H1 (cell line): ENCODE results near the gene SCNN1B. TPM values are rescaled to one million over a fixed set of nuclear protein-coding genes. Genes with fewer than 3 reads are reported as not detected.

Experiments
- CTCF ChIA-PET: fragments of 300-600 bp; sonication (Branson Sonifier 250); formaldehyde crosslinking; loops from one replicate; lab custom pipeline; 2021; ENCODE audit not compliant: partially characterized antibody; lab: Charles Lee
- POLR2A ChIA-PET: fragments of 300-600 bp; sonication (Branson Sonifier 250); formaldehyde crosslinking; loops from one replicate; lab custom pipeline; 2021; ENCODE audit warnings: inconsistent platforms; ENCODE audit not compliant: partially characterized antibody; lab: Charles Lee
- DNase-seq, 2 experiments: peaks; one replicate each; pipeline versions ENCODE4 v3.0.0 to v3.0.0-alpha.2; 2010 to 2022; ENCODE audit warnings: low spot score in 2 of 2, low read depth in 1 of 2, mixed read lengths in 1 of 2
- FAIRE-seq: peaks from 2 replicates; lab custom pipeline; 2011; peaks lifted over from hg19 to GRCh38; lab: Jason Lieb, UNC
- H2AFZ ChIP-seq: 2 replicates; pipeline ENCODE4 v1.8.1; 2012; ENCODE audit warnings: low read length, inconsistent platforms
- H2AK5ac ChIP-seq: 2 replicates; pipeline ENCODE4 v1.6.1; 2013; ENCODE audit warnings: low read depth, low read length
- H2BK120ac ChIP-seq: replicated peaks from 2 replicates; pipeline ENCODE3; 2013; ENCODE audit warnings: low read depth, low read length, inconsistent platforms
- H2BK12ac ChIP-seq: 2 replicates; pipeline ENCODE4 v1.6.1; 2013; ENCODE audit warnings: low read depth, low read length
- H2BK15ac ChIP-seq: 2 replicates; pipeline ENCODE4 v1.6.1; 2013; ENCODE audit warnings: low read length
- H2BK20ac ChIP-seq: 2 replicates; pipeline ENCODE4 v1.6.1; 2013; ENCODE audit warnings: low read length
- H2BK5ac ChIP-seq: 2 replicates; pipeline ENCODE4 v1.6.1; 2013; ENCODE audit warnings: low read depth, low read length
- H3K14ac ChIP-seq: 2 replicates; pipeline ENCODE4 v1.6.1; 2013; ENCODE audit warnings: inconsistent platforms; ENCODE audit not compliant: insufficient read length
- H3K18ac ChIP-seq: 2 replicates; pipeline ENCODE4 v1.6.1; 2013; ENCODE audit warnings: low read length; ENCODE audit errors: extremely low read depth
- H3K23ac ChIP-seq: 2 replicates; pipeline ENCODE4 v1.6.1; 2013; ENCODE audit warnings: inconsistent platforms; ENCODE audit not compliant: insufficient read length
- H3K23me2 ChIP-seq: 2 replicates; pipeline ENCODE4 v1.6.1; 2013; ENCODE audit warnings: low read depth, low read length
- H3K27ac ChIP-seq: 2 replicates; pipeline ENCODE4 v1.6.1; 2011; ENCODE audit warnings: low read depth, low read length, inconsistent platforms
- H3K27me3 ChIP-seq, 4 experiments: replicated peaks in 1 of 4; 1 replicate in 1 of 4; 2 replicates in 3 of 4; pipeline versions ENCODE4 v1.6.1 to v1.8.1; 2011 to 2013; ENCODE audit warnings: low read length in 3 of 4, mild to moderate bottlenecking in 3 of 4, inconsistent platforms in 2 of 4, mixed read lengths in 2 of 4, moderate library complexity in 1 of 4; ENCODE audit not compliant: control insufficient read depth in 3 of 4, insufficient read depth in 3 of 4; ENCODE audit errors: extremely low read depth in 1 of 4
- H3K36me3 ChIP-seq, 4 experiments: 2 replicates each; pipeline versions ENCODE4 v1.6.1 to v1.8.1; 2011 to 2013; ENCODE audit warnings: mild to moderate bottlenecking in 4 of 4, low read length in 3 of 4, moderate library complexity in 2 of 4, control low read depth in 1 of 4, inconsistent platforms in 1 of 4; ENCODE audit not compliant: insufficient read depth in 4 of 4, control insufficient read depth in 2 of 4
- H3K4ac ChIP-seq: replicated peaks from 2 replicates; pipeline ENCODE3; 2013; ENCODE audit warnings: low read length, low read depth, mixed read lengths, inconsistent platforms; ENCODE audit not compliant: insufficient read length
- H3K4me1 ChIP-seq, 4 experiments: replicated peaks in 1 of 4; 1 replicate in 1 of 4; 2 replicates in 3 of 4; pipeline versions ENCODE4 v1.6.1 to v1.8.1; 2011 to 2013; ENCODE audit warnings: low read length in 3 of 4, inconsistent platforms in 2 of 4, mixed read lengths in 1 of 4; ENCODE audit not compliant: insufficient read depth in 4 of 4, control insufficient read depth in 3 of 4
- H3K4me2 ChIP-seq, 2 experiments: 2 replicates each; pipeline versions ENCODE4 v1.6.1 to v1.8.1; 2011 to 2013; ENCODE audit warnings: low read depth in 2 of 2, low read length in 2 of 2, control low read depth in 1 of 2, inconsistent platforms in 1 of 2, mild to moderate bottlenecking in 1 of 2; ENCODE audit not compliant: insufficient read depth in 1 of 2
- H3K4me3 ChIP-seq, 4 experiments: fragments of 200-600, 300-600 bp in 1 of 4; sonication (generic), shearing (Covaris generic), sonication (Bioruptor Twin) in 1 of 4; 2 replicates each; pipeline versions ENCODE4 v1.5.1 to v1.8.1; 2011 to 2016; ENCODE audit warnings: low read length in 4 of 4, low read depth in 3 of 4, control low read depth in 2 of 4, inconsistent platforms in 2 of 4, mild to moderate bottlenecking in 2 of 4, mixed read lengths in 1 of 4, moderate library complexity in 1 of 4; ENCODE audit not compliant: insufficient read depth in 2 of 4; ENCODE audit errors: extremely low read depth in 1 of 4
- H3K56ac ChIP-seq: replicated peaks from 2 replicates; pipeline ENCODE3; 2013; ENCODE audit warnings: low read depth, mild to moderate bottlenecking, mixed read lengths, low read length, inconsistent platforms; ENCODE audit not compliant: insufficient read length
- H3K79me1 ChIP-seq: 2 replicates; pipeline ENCODE4 v1.6.1; 2013; ENCODE audit warnings: low read depth, low read length, control low read depth
- H3K79me2 ChIP-seq, 2 experiments: 2 replicates each; pipeline versions ENCODE4 v1.6.1 to v1.8.1; 2012 to 2013; ENCODE audit warnings: low read length in 2 of 2, mild to moderate bottlenecking in 2 of 2, inconsistent platforms in 1 of 2; ENCODE audit not compliant: insufficient read depth in 2 of 2, control insufficient read depth in 1 of 2
- H3K9ac ChIP-seq, 4 experiments: replicated peaks in 1 of 4; 1 replicate in 1 of 4; 2 replicates in 3 of 4; pipeline versions ENCODE4 v1.6.1 to v1.8.1; 2011 to 2013; ENCODE audit warnings: low read depth in 3 of 4, low read length in 3 of 4, control low read depth in 2 of 4, mild to moderate bottlenecking in 2 of 4, moderate library complexity in 2 of 4, inconsistent platforms in 1 of 4; ENCODE audit errors: extremely low read depth in 1 of 4
- H3K9me3 ChIP-seq, 2 experiments: 2 replicates each; pipeline versions ENCODE4 v1.6.1 to v1.8.1; 2012 to 2013; ENCODE audit warnings: mild to moderate bottlenecking in 2 of 2, moderate library complexity in 2 of 2, control low read depth in 1 of 2, inconsistent platforms in 1 of 2, low read depth in 1 of 2, low read length in 1 of 2, mixed read lengths in 1 of 2; ENCODE audit not compliant: insufficient read depth in 2 of 2
- H4K20me1 ChIP-seq, 2 experiments: replicated peaks in 1 of 2; 2 replicates each; pipeline versions ENCODE3 to v1.8.1; 2011 to 2013; ENCODE audit warnings: inconsistent platforms in 2 of 2, low read length in 2 of 2, mild to moderate bottlenecking in 1 of 2; ENCODE audit not compliant: insufficient read depth in 2 of 2, control insufficient read depth in 1 of 2
- H4K5ac ChIP-seq: 2 replicates; pipeline ENCODE4 v1.6.1; 2013; ENCODE audit warnings: low read length, low read depth, mixed read lengths, inconsistent platforms; ENCODE audit not compliant: insufficient read length
- H4K8ac ChIP-seq: 2 replicates; pipeline ENCODE4 v1.8.0; 2013; ENCODE audit warnings: mild to moderate bottlenecking, moderate library complexity, low read length, inconsistent platforms; ENCODE audit not compliant: insufficient read depth; ENCODE audit errors: extremely low read depth
- H4K91ac ChIP-seq: replicated peaks from 2 replicates; pipeline ENCODE3; 2013; ENCODE audit warnings: low read length, mixed read lengths, inconsistent platforms; ENCODE audit not compliant: insufficient read length
- ASH2L ChIP-seq: fragments of 200-600, 300-600 bp; sonication (generic); IDR thresholded peaks from one replicate; pipeline ENCODE4 v1.7.1; 2017; ENCODE audit warnings: low read length
- CHD1 ChIP-seq: IDR thresholded peaks from 2 replicates; pipeline ENCODE4 v1.6.1; 2012; ENCODE audit warnings: low read depth, low read length, improper control_type of control experiment
- CHD2 ChIP-seq: IDR thresholded peaks from 2 replicates; pipeline ENCODE4 v1.6.1; 2012; ENCODE audit warnings: low read length, improper control_type of control experiment
- EZH2 ChIP-seq: fragments of 200-600 bp; sonication (generic); IDR thresholded peaks from 2 replicates; pipeline ENCODE4 v1.7.1; 2012; ENCODE audit warnings: low read depth, mild to moderate bottlenecking, moderate library complexity, low read length, inconsistent platforms; ENCODE audit not compliant: severe bottlenecking
- MAX ChIP-seq: IDR thresholded peaks from 2 replicates; pipeline ENCODE4 v1.6.1; 2012; ENCODE audit warnings: inconsistent platforms
- POLR2A ChIP-seq, 2 experiments: IDR thresholded peaks; 1 replicate in 1 of 2; 2 replicates in 1 of 2; pipeline ENCODE4 v1.6.1; 2011; ENCODE audit warnings: low read depth in 2 of 2, low read length in 2 of 2, mild to moderate bottlenecking in 2 of 2; ENCODE audit errors: control extremely low read depth in 1 of 2
- RAD21 ChIP-seq, 2 experiments: IDR thresholded peaks in 1 of 2; conservative IDR thresholded peaks in 1 of 2; 2 replicates each; pipeline ENCODE4 v1.6.1; 2011; ENCODE audit warnings: low read depth in 2 of 2, low read length in 2 of 2, improper control_type of control experiment in 1 of 2, inconsistent platforms in 1 of 2, mild to moderate bottlenecking in 1 of 2, moderate library complexity in 1 of 2
- SIX5 ChIP-seq: IDR thresholded peaks from 2 replicates; pipeline ENCODE4 v1.6.1; 2011; ENCODE audit warnings: mild to moderate bottlenecking, low read depth, low read length
- TEAD4 ChIP-seq: IDR thresholded peaks from 2 replicates; pipeline ENCODE4 v1.6.1; 2012; ENCODE audit warnings: low read depth, low read length, inconsistent platforms, mixed read lengths
- USF2 ChIP-seq: IDR thresholded peaks from 2 replicates; pipeline ENCODE4 v1.6.1; 2011; ENCODE audit warnings: low read length, improper control_type of control experiment
- WGBS, 2 experiments: shearing (Covaris generic) in 1 of 2; methylation state at CpG; one replicate each; pipeline versions ENCODE4 v1.1.6 to v1.1.7; 2013 to 2015; ENCODE audit warnings: low lambda C conversion rate in 2 of 2, mixed read lengths in 2 of 2, inconsistent platforms in 1 of 2, low coverage in 1 of 2, missing lambda C conversion rate in 1 of 2; ENCODE audit not compliant: insufficient replicate concordance in 2 of 2, insufficient coverage in 1 of 2, insufficient read length in 1 of 2; ENCODE audit errors: extremely low coverage in 1 of 2, missing lambda C conversion rate in 1 of 2; 5-methylcytosine and 5-hydroxymethylcytosine counted together
- polyA plus RNA-seq, 7 experiments: library from polyadenylated mRNA; depleted of rRNA in 3 of 7; stranded (reverse) in 5 of 7; unstranded in 2 of 7; fragments of >200 nt in 5 of 7; fragments of 200-250 nt in 2 of 7; gene quantifications; 1 replicate in 5 of 7; 2 replicates in 1 of 7; 4 replicates in 1 of 7; pipeline versions ENCODE4 v1.2.1 to v1.2.3, GENCODE V29; 2011 to 2013; ENCODE audit warnings: missing spikeins in 2 of 7, mixed read lengths in 2 of 7
- total RNA-seq: library from RNA; stranded (reverse); fragmentation: NEBNext Ultra II Directional; extraction: Animal tissue kit (Norgen Biotek cat#: 25700); gene quantifications from 2 replicates; pipeline ENCODE4 v1.2.1, GENCODE V29; 2021

Gene SCNN1B
- total and polyA plus RNA-seq, 2 of the 8 experiments (the other 6 are each of a cell fraction or from before 2014, with no cell fraction given), result 0.20 to 0.95 TPM

DNA sequence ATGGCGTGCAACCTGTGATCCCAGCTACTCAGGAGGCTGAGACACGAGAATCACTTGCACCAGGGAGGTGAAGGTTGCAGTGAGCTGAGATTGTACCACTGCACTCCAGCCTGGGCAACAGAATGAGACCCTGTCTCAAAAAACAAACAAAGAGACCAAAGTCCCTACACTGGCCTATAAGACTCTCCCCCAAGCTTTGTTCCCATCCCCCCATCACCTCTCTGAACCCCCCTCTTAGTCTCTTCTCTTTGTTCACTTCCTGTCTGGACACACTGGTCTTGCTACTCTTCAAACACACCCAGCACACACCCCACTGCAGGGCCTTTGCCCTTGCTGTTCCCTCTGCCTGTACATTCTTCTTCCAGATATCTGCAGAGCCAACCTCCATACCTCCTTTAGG is 7.8 kb upstream of the SCNN1B start:
- Histone ChIP-seq H4K91ac (no peak overlapping the region), H3K9ac (no peak overlapping the region), H2AK5ac (no peak overlapping the region), H2BK12ac (no peak overlapping the region), H3K4me3 (no peak overlapping the region), H3K23me2 (no peaks in the 10 kb centered on the region), H2AFZ (no peak overlapping the region), H3K4me1 (no peaks in the 10 kb centered on the region), H3K27me3 (no peaks in the 10 kb centered on the region; a peak in 2 of 7 replicates), H3K56ac (no peak overlapping the region), H2BK120ac (no peak overlapping the region), H3K4ac (no peak overlapping the region), H3K23ac (no peak overlapping the region), H2BK5ac (no peak overlapping the region), H3K79me1 (no peaks in the 10 kb centered on the region), H3K4me2 (no peak overlapping the region), H4K20me1 (no peaks in the 10 kb centered on the region), H3K14ac (no peak overlapping the region), H4K8ac (no peak overlapping the region), H4K5ac (no peak overlapping the region), H3K79me2 (no peaks in the 10 kb centered on the region), H3K27ac (no peak overlapping the region), H2BK15ac (no peak overlapping the region), H3K9me3 (no peaks in the 10 kb centered on the region), H3K18ac (no peak overlapping the region), H3K36me3 (no peaks in the 10 kb centered on the region), H2BK20ac (no peak overlapping the region)
- CTCF ChIA-PET, result interaction anchor here (0.6 to 3.9 kb wide), 10 partner anchors 9 to 142 kb away, joined by 3 to 16 read pairs (median 3); no protein-coding TSS in a partner anchor
- DNase-seq, result no peak
- POLR2A ChIA-PET, result interaction anchor here (0.6 to 1.1 kb wide), 2 partner anchors 11 kb away, joined by 3 read pairs; no protein-coding TSS in a partner anchor
- no peak for FAIRE-seq
- 93% methylated on average over 2 of the region's 2 CpGs; no CpG with 5 or more reads in 1 of the 2 experiments for WGBS, 2 experiments
- TF ChIP-seq MAX (no peak), SIX5 (no peak), RAD21 (IDR thresholded peaks at IDR 0.05 in 1 of 2, conservative IDR thresholded peaks at IDR 0.05 in 1 of 2; ENCODE audit: low read depth in 2 of 2, low read length in 2 of 2) (no peak), CHD1 (no peak), POLR2A (IDR thresholded peaks at IDR 0.05; ENCODE audit: control extremely low read depth in 1 of 2, low read depth in 2 of 2, low read length in 2 of 2) (no peak), USF2 (no peak), CHD2 (no peak), ASH2L (no peak), TEAD4 (no peak), EZH2 (no peak)
